ENCODE measurements around the gene CCDC186.

CCDC186 gene

DNA sequence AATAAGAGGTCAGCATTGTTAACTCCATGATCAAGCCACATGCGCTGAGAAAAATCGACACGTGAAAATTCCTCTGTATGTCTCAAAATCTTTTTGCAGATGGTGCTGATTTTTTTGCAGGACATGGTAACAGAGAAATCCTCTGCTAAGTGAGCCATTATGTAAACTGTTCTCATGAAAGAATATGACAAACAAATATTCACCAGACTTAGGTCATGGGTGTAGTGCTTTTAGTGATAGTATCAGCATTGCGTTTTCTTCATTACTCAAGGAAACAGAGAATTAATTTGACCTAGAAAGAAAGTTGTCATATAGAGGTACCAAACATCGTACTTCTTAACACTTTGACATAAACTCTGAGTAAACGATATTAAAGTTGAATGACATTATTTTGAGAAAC, 95.7 kb downstream of the CCDC186 start:
- FAIRE-seq = no peak
- TF ChIP-seq POLR2A (IDR thresholded peaks at IDR 0.05; ENCODE audit: low read depth, low read length) (no peak), TAF1 (IDR thresholded peaks at IDR 0.05; ENCODE audit: borderline replicate concordance, low read depth, low read length) (no peak), POLR2AphosphoS5 (IDR thresholded peaks at IDR 0.05; ENCODE audit: low read depth, low read length) (no peak)
- no peak for DNase-seq (ENCODE audit: insufficient read length)

GRCh38 chr10:114077815-114078219, 96.2 kb downstream of the CCDC186 start:
- no peak for TF ChIP-seq POLR2AphosphoS5 (IDR thresholded peaks at IDR 0.05; ENCODE audit: low read depth, low read length)
- TF ChIP-seq POLR2A (IDR thresholded peaks at IDR 0.05; ENCODE audit: low read depth, low read length) = no peak
- no peak for TF ChIP-seq TAF1 (IDR thresholded peaks at IDR 0.05; ENCODE audit: borderline replicate concordance, low read depth, low read length)
- no peak for DNase-seq (ENCODE audit: insufficient read length)
- FAIRE-seq = no peak

DNA sequence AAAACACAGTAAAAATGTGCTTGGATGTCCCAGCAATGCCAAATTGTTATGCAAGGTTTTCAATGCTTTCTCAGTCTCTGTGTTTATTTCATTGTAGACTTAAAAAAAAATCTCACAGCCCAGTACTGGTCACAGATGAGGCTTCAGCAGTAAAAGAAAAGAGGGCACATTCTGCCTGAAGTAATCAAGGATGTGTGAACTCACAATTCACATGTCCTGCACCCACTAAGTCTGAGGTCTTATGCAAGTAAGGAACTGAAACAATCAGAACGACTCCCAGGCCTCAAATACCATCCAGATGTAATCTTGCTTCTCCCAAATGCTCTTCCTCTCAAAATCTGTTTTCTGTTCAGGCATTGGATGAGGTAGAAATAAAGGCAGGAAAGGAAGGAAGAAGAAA, 96.7 kb downstream of the CCDC186 start:
- TF ChIP-seq POLR2AphosphoS5 (IDR thresholded peaks at IDR 0.05; ENCODE audit: low read depth, low read length) (no peak), TAF1 (IDR thresholded peaks at IDR 0.05; ENCODE audit: borderline replicate concordance, low read depth, low read length) (no peak), POLR2A (IDR thresholded peaks at IDR 0.05; ENCODE audit: low read depth, low read length) (no peak)
- DNase-seq (ENCODE audit: insufficient read length) = no peak
- FAIRE-seq = peak; percentile 70

DNA sequence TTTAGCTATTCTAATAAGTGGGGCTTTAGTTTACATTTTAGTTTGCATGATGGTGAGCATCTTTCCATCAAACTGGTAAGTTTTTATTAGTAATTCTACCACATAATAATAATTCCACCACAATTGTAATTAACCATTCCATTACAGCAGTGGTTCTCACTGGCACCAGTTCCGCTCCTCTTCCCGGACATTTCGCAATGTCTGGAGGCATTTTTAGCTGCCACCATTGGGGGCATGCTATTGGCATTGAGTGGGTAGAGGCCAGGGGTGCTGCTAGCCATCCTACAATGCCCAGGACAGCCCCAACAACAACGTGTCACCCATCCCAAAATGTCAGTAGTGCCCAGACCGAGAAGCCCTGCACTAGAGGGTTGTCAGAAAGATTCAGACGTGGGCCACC, 98.9 kb downstream of the CCDC186 start:
- TF ChIP-seq POLR2A (IDR thresholded peaks at IDR 0.05; ENCODE audit: low read depth, low read length) = no peak
- TF ChIP-seq TAF1 (IDR thresholded peaks at IDR 0.05; ENCODE audit: borderline replicate concordance, low read depth, low read length) = no peak
- no peak for TF ChIP-seq POLR2AphosphoS5 (IDR thresholded peaks at IDR 0.05; ENCODE audit: low read depth, low read length)
- FAIRE-seq (no peak), DNase-seq (ENCODE audit: insufficient read length) (no peak)

- peak; percentile 82 for FAIRE-seq
- DNase-seq (ENCODE audit: insufficient read length) = no peak
- TF ChIP-seq POLR2AphosphoS5 (IDR thresholded peaks at IDR 0.05; ENCODE audit: low read depth, low read length) (no peak), TAF1 (IDR thresholded peaks at IDR 0.05; ENCODE audit: borderline replicate concordance, low read depth, low read length) (no peak), POLR2A (IDR thresholded peaks at IDR 0.05; ENCODE audit: low read depth, low read length) (no peak)
Observed at GRCh38 chr10:114073395-114074186, 100.4 kb downstream of the CCDC186 start.

GRCh38 chr10:114071178-114071577, 102.8 kb downstream of the CCDC186 start:
- DNase-seq (ENCODE audit: insufficient read length) = no peak
- FAIRE-seq = peak; percentile 46
- TF ChIP-seq POLR2AphosphoS5 (IDR thresholded peaks at IDR 0.05; ENCODE audit: low read depth, low read length) = no peak
- no peak for TF ChIP-seq TAF1 (IDR thresholded peaks at IDR 0.05; ENCODE audit: borderline replicate concordance, low read depth, low read length)
- no peak for TF ChIP-seq POLR2A (IDR thresholded peaks at IDR 0.05; ENCODE audit: low read depth, low read length)

All from GM12892 (cell line).